BLaER1 treated with 17β-estradiol and CSF1 and Interleukin-3, amounts not matched to agents 10 nM and 100 nM (cell line): ENCODE results near the gene LRCH3.

Experiments used
- H3K27ac ChIP-seq, 11 experiments: shearing (Covaris generic); formaldehyde crosslinking; 2 replicates each; pipeline ENCODE4 v1.8.1; 2022
- H3K27me3 ChIP-seq, 11 experiments: shearing (Covaris generic); formaldehyde crosslinking; 2 replicates each; pipeline ENCODE4 v1.8.1; 2022
- H3K36me3 ChIP-seq, 11 experiments: shearing (Covaris generic); formaldehyde crosslinking; 2 replicates each; pipeline ENCODE4 v1.8.1; 2022
- H3K4me1 ChIP-seq, 10 experiments: shearing (Covaris generic); formaldehyde crosslinking; 2 replicates each; pipeline ENCODE4 v1.8.1; 2022
- H3K4me2 ChIP-seq, 11 experiments: shearing (Covaris generic); formaldehyde crosslinking; 2 replicates each; pipeline ENCODE4 v1.8.1; 2022
- H3K4me3 ChIP-seq, 10 experiments: shearing (Covaris generic); formaldehyde crosslinking; 2 replicates each; pipeline ENCODE4 v1.8.1; 2022
- H3K9ac ChIP-seq, 11 experiments: shearing (Covaris generic); formaldehyde crosslinking; 2 replicates each; pipeline ENCODE4 v1.8.1; 2022
- H3K9me3 ChIP-seq, 11 experiments: shearing (Covaris generic); formaldehyde crosslinking; replicated peaks in 1 of 11; 2 replicates each; pipeline ENCODE4 v1.8.1; 2022
- H4K20me1 ChIP-seq, 11 experiments: shearing (Covaris generic); formaldehyde crosslinking; 2 replicates each; pipeline ENCODE4 v1.8.1; 2022
- Cebpa-rat ChIP-seq, 11 experiments: shearing (Covaris generic); IDR thresholded peaks; 2 replicates each; pipeline ENCODE4 v1.8.1; 2022

Gene LRCH3

DNA sequence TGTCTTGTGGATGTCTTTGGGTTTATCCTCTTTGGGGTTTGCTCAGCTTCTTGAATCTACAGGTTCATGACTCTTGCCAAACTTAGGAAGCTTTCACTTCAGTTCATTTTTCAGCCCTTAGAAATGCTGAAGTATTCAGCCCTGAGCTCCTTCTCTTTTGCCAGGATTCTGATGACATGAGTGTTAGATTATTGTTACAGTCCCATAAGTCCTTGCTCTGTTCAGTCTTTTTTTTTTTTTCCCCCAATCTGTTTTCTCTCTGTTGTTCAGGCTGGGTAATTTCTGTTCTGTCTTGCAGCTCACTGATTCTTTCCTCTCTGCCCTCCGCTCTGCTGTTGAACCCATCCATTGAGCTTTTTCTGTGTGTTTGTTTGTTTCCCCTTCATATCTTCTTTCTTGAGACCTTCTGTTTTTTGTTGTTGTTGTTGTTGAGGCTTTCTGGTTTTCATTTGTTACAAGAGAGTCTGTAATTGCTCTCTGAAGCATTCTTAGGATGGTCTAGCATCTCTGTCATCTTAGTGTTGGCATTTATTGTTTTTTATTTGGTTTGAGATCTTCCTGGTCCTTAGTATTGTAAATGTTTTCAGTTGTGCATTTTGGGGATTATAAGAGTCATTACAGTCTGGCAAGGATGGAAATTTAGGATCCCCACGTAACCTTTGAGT, 18.4 kb downstream of the LRCH3 start:
- peak overlapping the region in 7 of 11 experiments; percentile 4 to 64 (median 18); a peak in 9 of 22 replicates for H3K4me2 ChIP-seq
- H3K9ac ChIP-seq: no peak overlapping the region
- peaks cover 0 to 35% (median 13%) of the 10 kb centered on the region in 11 experiments; a peak in 12 of 22 replicates for H3K36me3 ChIP-seq
- H3K4me1 ChIP-seq: peaks cover 6 to 22% (median 14%) of the 10 kb centered on the region in 10 experiments; a peak in 14 of 20 replicates
- TF ChIP-seq Cebpa-rat (IDR thresholded peaks at IDR 0.05): no peak
- no peak overlapping the region for H3K4me3 ChIP-seq
- peaks cover 0 to 7% (median 0%) of the 10 kb centered on the region in 11 experiments; a peak in 5 of 22 replicates for H3K9me3 ChIP-seq
- H3K27ac ChIP-seq: peak overlapping the region in 1 of 11 experiments; percentile 42; a peak in 1 of 22 replicates
- H3K27me3 ChIP-seq: no peaks in the 10 kb centered on the region
- peaks cover 12 to 90% (median 28%) of the 10 kb centered on the region in 11 experiments; a peak in 16 of 22 replicates for H4K20me1 ChIP-seq

DNA sequence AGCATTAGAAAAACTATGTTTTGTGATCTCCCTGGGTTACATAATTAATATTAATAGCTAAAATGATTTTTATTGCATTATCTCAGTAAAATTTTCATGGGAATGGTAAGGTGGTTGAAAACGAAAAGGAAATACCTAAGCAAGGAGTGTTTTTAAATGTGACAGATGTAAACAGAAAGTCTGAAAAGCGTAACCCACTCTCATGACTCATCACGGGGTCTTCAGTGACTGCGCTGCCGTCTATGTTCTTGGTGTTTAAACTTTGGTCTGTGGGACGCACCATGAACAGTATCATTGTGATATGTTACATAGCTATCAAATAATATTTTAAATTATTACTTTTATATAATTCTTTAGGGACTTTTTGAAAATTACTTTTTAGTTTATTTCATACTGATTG, 19.8 kb downstream of the LRCH3 start:
- Histone ChIP-seq H4K20me1 (peaks cover 12 to 90% (median 22%) of the 10 kb centered on the region in 11 experiments; a peak in 16 of 22 replicates), H3K36me3 (peaks cover 0 to 34% (median 6%) of the 10 kb centered on the region in 11 experiments; a peak in 11 of 22 replicates), H3K9me3 (peaks cover 0 to 7% (median 0%) of the 10 kb centered on the region in 11 experiments; a peak in 5 of 22 replicates), H3K27ac (no peak overlapping the region), H3K4me3 (no peak overlapping the region), H3K4me2 (no peak overlapping the region), H3K4me1 (peaks cover 6 to 22% (median 14%) of the 10 kb centered on the region in 10 experiments; a peak in 14 of 20 replicates), H3K27me3 (no peaks in the 10 kb centered on the region), H3K9ac (no peak overlapping the region)
- TF ChIP-seq Cebpa-rat (IDR thresholded peaks at IDR 0.05): no peak

DNA sequence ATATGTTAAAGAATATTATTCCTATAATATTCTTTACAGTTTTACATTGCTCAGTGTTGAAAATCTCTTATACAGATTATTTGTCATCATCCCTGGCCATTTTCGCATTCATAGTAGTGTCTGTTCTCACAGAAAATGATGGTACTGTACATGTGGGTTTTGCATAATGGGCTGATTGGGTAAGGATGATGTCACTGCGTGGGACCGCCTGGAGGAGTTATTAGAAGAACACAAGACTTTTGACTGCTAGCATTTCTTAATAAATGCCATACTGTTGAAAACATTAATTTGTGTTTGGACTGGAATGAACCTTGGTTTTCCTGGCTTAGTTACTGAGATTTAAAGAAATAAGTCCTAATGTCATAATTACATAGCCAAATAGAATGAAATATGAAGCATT, 20.3 kb downstream of the LRCH3 start:
- Histone ChIP-seq H3K36me3 (peaks cover 3 to 33% (median 9%) of the 10 kb centered on the region in 11 experiments; a peak in 14 of 22 replicates), H3K4me1 (peaks cover 6 to 22% (median 14%) of the 10 kb centered on the region in 10 experiments; a peak in 14 of 20 replicates), H3K4me3 (no peak overlapping the region), H4K20me1 (peaks cover 12 to 89% (median 22%) of the 10 kb centered on the region in 11 experiments; a peak in 16 of 22 replicates), H3K27me3 (no peaks in the 10 kb centered on the region), H3K4me2 (no peak overlapping the region), H3K9ac (no peak overlapping the region), H3K9me3 (peaks cover 0 to 7% (median 0%) of the 10 kb centered on the region in 11 experiments; a peak in 5 of 22 replicates), H3K27ac (no peak overlapping the region)
- no peak for TF ChIP-seq Cebpa-rat (IDR thresholded peaks at IDR 0.05)

DNA sequence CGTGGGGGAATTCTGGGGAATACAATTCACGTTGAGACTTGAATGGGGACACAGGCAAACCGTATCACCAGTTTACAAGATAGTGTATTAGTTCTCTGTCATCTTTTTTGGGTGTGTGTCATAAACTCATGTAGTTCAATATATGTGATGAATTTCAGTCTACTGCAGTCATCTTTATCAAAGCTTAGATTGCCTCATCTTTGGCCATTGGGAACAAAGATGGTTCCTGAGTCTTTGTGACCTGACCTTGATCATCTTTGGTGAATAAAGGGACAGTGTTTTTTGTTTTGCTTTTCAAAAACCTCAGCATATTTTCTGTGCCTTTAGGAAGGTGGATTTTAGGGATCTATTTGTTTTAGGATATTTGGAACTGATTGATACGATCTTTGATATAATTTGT, 23.3 kb downstream of the LRCH3 start:
- H3K36me3 ChIP-seq: peaks cover 3 to 46% (median 13%) of the 10 kb centered on the region in 11 experiments; a peak in 16 of 22 replicates
- H3K4me3 ChIP-seq: no peak overlapping the region
- TF ChIP-seq Cebpa-rat (IDR thresholded peaks at IDR 0.05): no peak
- no peak overlapping the region for H3K9ac ChIP-seq
- peaks cover 0 to 11% (median 1%) of the 10 kb centered on the region in 10 experiments; a peak in 8 of 20 replicates for H3K4me1 ChIP-seq
- no peaks in the 10 kb centered on the region for H3K27me3 ChIP-seq
- H3K9me3 ChIP-seq: peaks cover 0 to 7% (median 0%) of the 10 kb centered on the region in 11 experiments; a peak in 5 of 22 replicates
- peaks cover 0 to 72% (median 9%) of the 10 kb centered on the region in 11 experiments; a peak in 15 of 22 replicates for H4K20me1 ChIP-seq
- H3K27ac ChIP-seq: no peak overlapping the region
- no peak overlapping the region for H3K4me2 ChIP-seq

DNA sequence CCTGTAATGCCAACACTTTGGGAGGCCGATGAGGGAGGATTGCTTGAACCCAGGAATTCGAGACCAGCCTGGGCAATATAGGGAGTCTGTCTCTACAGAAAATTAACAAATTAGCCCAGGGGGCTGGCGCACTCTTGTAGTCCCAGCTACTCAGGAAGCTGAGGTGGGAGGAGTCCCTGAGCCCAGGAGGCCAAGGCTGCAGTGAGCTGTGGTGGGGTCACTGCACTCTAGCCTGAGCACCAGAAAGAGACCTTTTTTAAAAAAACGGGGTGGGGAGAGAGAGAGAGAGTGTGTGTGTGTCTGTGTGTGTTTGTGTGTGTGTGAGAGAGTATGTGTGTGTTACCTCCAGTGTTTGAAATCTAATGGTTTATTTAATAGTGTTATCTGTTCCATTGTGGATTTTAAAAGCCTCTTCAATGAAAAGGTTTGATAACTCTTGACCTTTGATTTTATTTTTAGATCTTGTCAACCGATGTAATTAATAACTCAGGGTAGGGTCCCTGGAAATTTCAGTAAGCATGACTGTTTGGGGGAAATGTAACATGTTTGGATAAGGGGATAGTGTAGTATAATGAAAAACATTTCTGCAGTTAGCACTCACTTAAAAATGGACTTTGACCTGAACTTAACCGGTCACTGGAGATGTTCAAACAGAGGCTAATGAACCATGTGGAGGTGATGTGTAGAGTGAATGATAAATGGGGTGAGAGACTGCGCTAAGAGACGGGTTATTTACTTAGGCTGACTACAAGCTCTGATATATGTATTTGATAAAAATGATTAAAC, 29.7 kb downstream of the LRCH3 start:
- Histone ChIP-seq H3K27ac (no peak overlapping the region), H4K20me1 (peaks cover 0 to 25% (median 0%) of the 10 kb centered on the region in 11 experiments; a peak in 5 of 22 replicates), H3K27me3 (no peaks in the 10 kb centered on the region), H3K9me3 (no peaks in the 10 kb centered on the region), H3K9ac (no peak overlapping the region), H3K36me3 (peaks cover 37 to 86% (median 54%) of the 10 kb centered on the region in 11 experiments), H3K4me2 (no peak overlapping the region), H3K4me1 (peaks cover 0 to 5% (median 0%) of the 10 kb centered on the region in 10 experiments; a peak in 1 of 20 replicates), H3K4me3 (no peak overlapping the region)
- no peak for TF ChIP-seq Cebpa-rat (IDR thresholded peaks at IDR 0.05)

DNA sequence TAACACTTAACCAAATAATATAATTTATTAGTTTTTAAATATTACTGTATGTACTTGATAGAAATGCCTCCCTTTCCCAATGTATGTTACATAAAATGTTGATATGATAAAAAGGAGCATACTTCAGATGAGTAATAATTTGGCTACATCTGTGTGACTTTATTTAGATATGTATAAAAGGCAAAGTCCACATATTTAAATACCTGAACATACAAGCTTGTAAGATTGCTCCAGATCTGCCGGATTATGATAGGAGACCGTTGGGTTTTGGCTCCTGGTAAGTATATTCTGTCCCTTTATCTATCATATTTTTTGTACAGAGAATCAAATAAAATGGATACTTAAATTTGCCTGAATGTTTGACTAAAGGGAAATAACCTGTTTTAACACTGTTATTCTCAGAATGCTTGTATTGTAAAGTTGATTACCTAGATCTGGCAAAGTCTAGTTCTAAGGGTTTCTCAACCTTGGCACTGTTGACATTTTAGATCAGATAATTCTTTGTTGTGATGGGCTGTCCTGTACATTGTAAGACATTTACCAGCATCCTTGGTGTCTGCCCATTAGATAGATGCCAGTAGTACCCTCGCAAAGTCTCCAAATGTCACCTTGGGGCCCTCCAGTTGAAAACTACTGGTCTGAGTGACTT, 38.5 kb downstream of the LRCH3 start:
- TF ChIP-seq Cebpa-rat (IDR thresholded peaks at IDR 0.05): no peak
- Histone ChIP-seq H3K9ac (no peak overlapping the region), H4K20me1 (no peaks in the 10 kb centered on the region), H3K4me2 (no peak overlapping the region), H3K27me3 (no peaks in the 10 kb centered on the region), H3K4me3 (no peak overlapping the region), H3K9me3 (no peaks in the 10 kb centered on the region), H3K36me3 (peaks cover 72 to 94% (median 88%) of the 10 kb centered on the region in 11 experiments), H3K27ac (no peak overlapping the region), H3K4me1 (no peaks in the 10 kb centered on the region)

DNA sequence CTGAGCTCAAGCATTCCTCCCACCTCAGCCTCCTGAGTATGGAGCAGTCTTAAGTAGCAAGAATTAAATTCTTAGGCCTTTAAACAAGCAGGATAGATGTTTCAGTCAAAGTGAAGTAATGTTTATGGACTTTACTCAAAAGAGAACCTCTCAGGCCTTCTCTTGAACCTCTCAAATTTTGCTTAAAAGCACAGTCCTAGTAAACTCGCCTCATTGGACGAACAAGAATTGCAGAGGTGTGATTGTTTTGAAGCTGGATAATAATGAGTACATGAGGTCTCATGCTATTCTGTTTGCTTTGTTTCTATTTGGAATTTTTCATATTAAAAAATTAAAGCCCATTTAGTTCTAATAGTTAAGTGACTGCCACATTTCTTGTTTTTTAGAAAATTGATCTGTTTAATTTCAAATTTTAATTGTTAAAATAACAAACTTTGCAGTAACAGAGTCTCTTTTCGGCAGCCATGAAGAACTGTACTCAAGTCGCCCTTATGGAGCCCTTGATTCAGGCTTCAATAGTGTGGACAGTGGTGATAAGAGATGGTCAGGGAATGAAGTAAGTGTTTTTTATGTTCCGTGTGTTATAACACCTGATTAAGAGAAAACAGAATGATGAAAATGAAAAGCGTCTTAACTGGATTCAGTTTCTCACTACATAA, 39.4 kb downstream of the LRCH3 start:
- no peaks in the 10 kb centered on the region for H3K9me3 ChIP-seq
- H3K4me2 ChIP-seq: no peak overlapping the region
- H3K36me3 ChIP-seq: peaks cover 78 to 97% (median 90%) of the 10 kb centered on the region in 11 experiments
- H3K9ac ChIP-seq: no peak overlapping the region
- H3K4me1 ChIP-seq: no peaks in the 10 kb centered on the region
- H4K20me1 ChIP-seq: no peaks in the 10 kb centered on the region
- H3K4me3 ChIP-seq: no peak overlapping the region
- TF ChIP-seq Cebpa-rat (IDR thresholded peaks at IDR 0.05): no peak
- no peaks in the 10 kb centered on the region for H3K27me3 ChIP-seq
- no peak overlapping the region for H3K27ac ChIP-seq

DNA sequence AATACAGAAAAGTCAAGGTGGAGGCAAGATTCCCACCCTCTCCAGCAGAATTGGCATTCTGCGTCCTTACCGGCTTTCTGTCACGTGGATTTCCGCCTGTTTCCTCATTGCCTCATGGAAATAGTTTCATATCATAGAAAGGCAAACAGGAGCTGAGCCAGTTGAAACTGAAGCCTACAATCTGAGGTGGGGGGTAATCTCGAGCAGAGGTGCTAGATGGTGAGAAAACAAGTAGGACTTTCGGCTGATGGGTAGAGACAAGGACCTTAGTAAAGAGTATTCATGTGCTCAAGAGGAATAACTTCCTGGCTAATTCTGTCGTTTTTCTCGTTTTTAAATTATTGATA, 39.9 kb downstream of the LRCH3 start:
- Histone ChIP-seq H3K9ac (no peak overlapping the region), H4K20me1 (no peaks in the 10 kb centered on the region), H3K36me3 (peaks cover 83 to 100% (median 95%) of the 10 kb centered on the region in 11 experiments), H3K4me1 (no peaks in the 10 kb centered on the region), H3K4me3 (no peak overlapping the region), H3K4me2 (no peak overlapping the region), H3K27me3 (no peaks in the 10 kb centered on the region), H3K27ac (no peak overlapping the region), H3K9me3 (no peaks in the 10 kb centered on the region)
- TF ChIP-seq Cebpa-rat (IDR thresholded peaks at IDR 0.05): no peak
